ENCODE data around the gene SIPA1L3. TPM values are rescaled to one million over a fixed set of nuclear protein-coding genes. Genes with fewer than 3 reads are reported as not detected.
A peak's percentile ranks its signal among the peaks of the same experiment; 100 is the strongest.

Gene SIPA1L3
- polyA plus RNA-seq, 1 of the 3 experiments (the other 2 are of a cell fraction) = 11.6 TPM

DNA sequence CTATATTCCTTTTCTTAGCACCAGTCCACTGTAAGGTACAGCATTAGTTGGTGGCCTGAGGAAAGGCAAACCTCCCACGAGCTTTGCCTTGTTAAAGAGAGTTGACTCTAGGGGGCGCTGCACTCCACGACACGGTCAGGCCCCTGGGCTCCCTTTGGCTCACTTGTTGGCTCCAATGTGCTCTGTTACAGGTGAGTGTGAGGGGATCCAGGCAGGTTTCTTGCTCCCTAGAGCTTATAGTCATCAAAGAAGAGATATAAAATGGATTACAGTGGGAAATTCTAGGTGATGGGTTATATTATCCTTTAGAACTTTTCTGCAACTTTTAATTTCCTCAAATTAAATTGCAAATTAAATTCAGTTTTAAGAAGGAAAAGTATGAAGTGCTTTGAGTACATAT, 4.3 kb upstream of the SIPA1L3 start:
- TF ChIP-seq TAF1 (IDR thresholded peaks at IDR 0.05; ENCODE audit: borderline replicate concordance, low read depth, low read length) (no peak), RAD21 (IDR thresholded peaks at IDR 0.05; ENCODE audit: low read length) (peak; percentile 96), RCOR1 (IDR thresholded peaks at IDR 0.05; ENCODE audit: low read length) (no peak), SMC3 (IDR thresholded peaks at IDR 0.05; ENCODE audit: low read depth, low read length) (peak; percentile 86), GABPA (IDR thresholded peaks at IDR 0.05; ENCODE audit: low read depth) (no peak), CHD2 (IDR thresholded peaks at IDR 0.05; ENCODE audit: low read length, partially characterized antibody) (peak; percentile 16), MEF2A (IDR thresholded peaks at IDR 0.05; ENCODE audit: borderline replicate concordance, low read depth) (no peak)
- TF ChIP-seq, protein P1, sequence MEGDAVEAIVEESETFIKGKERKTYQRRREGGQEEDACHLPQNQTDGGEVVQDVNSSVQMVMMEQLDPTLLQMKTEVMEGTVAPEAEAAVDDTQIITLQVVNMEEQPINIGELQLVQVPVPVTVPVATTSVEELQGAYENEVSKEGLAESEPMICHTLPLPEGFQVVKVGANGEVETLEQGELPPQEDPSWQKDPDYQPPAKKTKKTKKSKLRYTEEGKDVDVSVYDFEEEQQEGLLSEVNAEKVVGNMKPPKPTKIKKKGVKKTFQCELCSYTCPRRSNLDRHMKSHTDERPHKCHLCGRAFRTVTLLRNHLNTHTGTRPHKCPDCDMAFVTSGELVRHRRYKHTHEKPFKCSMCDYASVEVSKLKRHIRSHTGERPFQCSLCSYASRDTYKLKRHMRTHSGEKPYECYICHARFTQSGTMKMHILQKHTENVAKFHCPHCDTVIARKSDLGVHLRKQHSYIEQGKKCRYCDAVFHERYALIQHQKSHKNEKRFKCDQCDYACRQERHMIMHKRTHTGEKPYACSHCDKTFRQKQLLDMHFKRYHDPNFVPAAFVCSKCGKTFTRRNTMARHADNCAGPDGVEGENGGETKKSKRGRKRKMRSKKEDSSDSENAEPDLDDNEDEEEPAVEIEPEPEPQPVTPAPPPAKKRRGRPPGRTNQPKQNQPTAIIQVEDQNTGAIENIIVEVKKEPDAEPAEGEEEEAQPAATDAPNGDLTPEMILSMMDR (IDR thresholded peaks at IDR 0.05) = peak; percentile 91
- Histone ChIP-seq H3F3A (replicated peaks; ENCODE audit: insufficient read depth) (no peaks in the 10 kb centered on the region), H3K79me2 (ENCODE audit: insufficient read depth) (peaks cover 5% of the 10 kb centered on the region), H3K27ac (ENCODE audit: low read depth in 2 of 2, low read length in 1 of 2) (no peak overlapping the region), H2AFZ (ENCODE audit: low read depth) (no peak overlapping the region), H3K9me3 (no peaks in the 10 kb centered on the region), H3K4me2 (no peak overlapping the region), H3K9ac (no peak overlapping the region), H3K27me3 (ENCODE audit: insufficient read depth) (no peaks in the 10 kb centered on the region), H4K20me1 (ENCODE audit: insufficient read depth) (no peaks in the 10 kb centered on the region), H3K4me3 (ENCODE audit: low read depth in 2 of 2, low read length in 1 of 2) (no peak overlapping the region), H3K9me2 (no peaks in the 10 kb centered on the region), H3K36me3 (replicated peaks in 1 of 2; ENCODE audit: control insufficient read depth in 1 of 2, insufficient read depth in 2 of 2, low read length in 1 of 2) (no peaks in the 10 kb centered on the region), H3K4me1 (ENCODE audit: control insufficient read depth in 1 of 2, insufficient read depth in 2 of 2, low read depth in 1 of 2, low read length in 1 of 2) (peaks cover 0 to 5% of the 10 kb centered on the region in 2 experiments; a peak in 1 of 4 replicates)
- DNase-seq = peak; percentile 77
- ChIA-PET CTCF (interaction anchor here (0.5 to 6.8 kb wide), 98 partner anchors 10 to 641 kb away, joined by 3 to 67 read pairs (median 4); partner anchors contain the start of genes C19orf33, CATSPERG, FAM98C and KCNK6), POLR2A (interaction anchor here (1.2 kb wide), 1 partner anchor 101 kb away, joined by 3 read pairs; no protein-coding TSS in a partner anchor)
- WGBS (ENCODE audit: low lambda C conversion rate) = 4% methylated on average over 4 of the region's 4 CpGs

DNA sequence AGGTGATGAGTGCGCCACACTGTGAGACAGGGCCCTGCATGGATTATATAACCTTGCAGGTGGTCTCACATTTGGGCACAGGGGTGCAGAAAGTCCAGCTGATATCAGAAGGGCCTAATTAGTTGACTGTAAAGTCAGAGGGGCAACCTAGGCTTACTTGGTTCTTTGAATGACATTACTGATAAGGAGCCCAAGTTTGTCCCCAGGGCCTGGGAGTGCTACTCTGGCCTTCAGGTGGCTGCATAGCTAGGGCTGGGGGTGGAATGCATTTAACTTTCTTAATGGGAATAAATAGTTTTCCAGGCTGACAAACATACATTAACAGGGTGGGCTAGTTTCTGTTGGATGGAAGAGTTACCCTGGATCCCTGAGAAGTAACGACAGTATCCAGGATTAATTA, 3.9 kb upstream of the SIPA1L3 start:
- CTCF ChIA-PET = interaction anchor here (0.8 to 6.8 kb wide), 60 partner anchors 10 to 612 kb away, joined by 3 to 67 read pairs (median 5); partner anchors contain the start of genes CATSPERG, FAM98C, KCNK6 and PPP1R14A

More for the DNA sequence above, 3.9 kb upstream of the SIPA1L3 start:
- H3K4me2 ChIP-seq = no peak overlapping the region
- no peak overlapping the region for H3K4me3 ChIP-seq (ENCODE audit: low read depth in 2 of 2, low read length in 1 of 2)
- POLR2A ChIA-PET = interaction anchor here (1.2 kb wide), 1 partner anchor 100 kb away, joined by 3 read pairs; no protein-coding TSS in a partner anchor
- H3K9me3 ChIP-seq = no peaks in the 10 kb centered on the region
- WGBS (ENCODE audit: low lambda C conversion rate) = 71% methylated on average over 2 of the region's 2 CpGs
- DNase-seq = no peak
- H3K4me1 ChIP-seq (ENCODE audit: control insufficient read depth in 1 of 2, insufficient read depth in 2 of 2, low read depth in 1 of 2, low read length in 1 of 2) = peaks cover 0 to 9% of the 10 kb centered on the region in 2 experiments; a peak in 1 of 4 replicates
- H3F3A ChIP-seq (replicated peaks; ENCODE audit: insufficient read depth) = no peaks in the 10 kb centered on the region
- no peaks in the 10 kb centered on the region for H3K9me2 ChIP-seq
- no peak overlapping the region for H3K27ac ChIP-seq (ENCODE audit: low read depth in 2 of 2, low read length in 1 of 2)
- no peak overlapping the region for H3K9ac ChIP-seq
- TF ChIP-seq GATA2 (CRISPR knock-in tag; IDR thresholded peaks at IDR 0.05) (no peak), JUND (IDR thresholded peaks at IDR 0.05) (no peak), SMC3 (IDR thresholded peaks at IDR 0.05; ENCODE audit: low read depth, low read length) (no peak), SIN3A (IDR thresholded peaks at IDR 0.05; ENCODE audit: borderline replicate concordance, low read depth, low read length) (no peak), FOXM1 (IDR thresholded peaks at IDR 0.05; ENCODE audit: low read depth) (no peak), TAF1 (IDR thresholded peaks at IDR 0.05; ENCODE audit: borderline replicate concordance, low read depth, low read length) (no peak), FOSL2 (IDR thresholded peaks at IDR 0.05; ENCODE audit: borderline replicate concordance, low read depth) (no peak)
- TF ChIP-seq, protein P2, sequence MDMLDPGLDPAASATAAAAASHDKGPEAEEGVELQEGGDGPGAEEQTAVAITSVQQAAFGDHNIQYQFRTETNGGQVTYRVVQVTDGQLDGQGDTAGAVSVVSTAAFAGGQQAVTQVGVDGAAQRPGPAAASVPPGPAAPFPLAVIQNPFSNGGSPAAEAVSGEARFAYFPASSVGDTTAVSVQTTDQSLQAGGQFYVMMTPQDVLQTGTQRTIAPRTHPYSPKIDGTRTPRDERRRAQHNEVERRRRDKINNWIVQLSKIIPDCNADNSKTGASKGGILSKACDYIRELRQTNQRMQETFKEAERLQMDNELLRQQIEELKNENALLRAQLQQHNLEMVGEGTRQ (IDR thresholded peaks at IDR 0.05; ENCODE audit: borderline replicate concordance, low read depth, low read length) = no peak
- H4K20me1 ChIP-seq (ENCODE audit: insufficient read depth) = peaks cover 3% of the 10 kb centered on the region; the same call in 1 of the 2 replicates
- no peaks in the 10 kb centered on the region for H3K27me3 ChIP-seq (ENCODE audit: insufficient read depth)
- peaks cover 10% of the 10 kb centered on the region for H3K79me2 ChIP-seq (ENCODE audit: insufficient read depth)
- H3K36me3 ChIP-seq (replicated peaks in 1 of 2; ENCODE audit: control insufficient read depth in 1 of 2, insufficient read depth in 2 of 2, low read length in 1 of 2) = no peaks in the 10 kb centered on the region
- H2AFZ ChIP-seq (ENCODE audit: low read depth) = no peak overlapping the region

Data from SK-N-SH (cell line).